ENCODE results near the gene RGS7BP. TPM values are rescaled to one million over a fixed set of nuclear protein-coding genes. Genes with fewer than 3 reads are reported as not detected.

RGS7BP gene
- polyA plus RNA-seq, 2 of the 4 experiments (the other 2 are of a cell fraction): not detected

- Histone ChIP-seq H3K9me3 (no peaks in the 10 kb centered on the region), H3K4me1 (no peaks in the 10 kb centered on the region), H3K4me3 (no peak overlapping the region), H3K27ac (no peak overlapping the region), H3K4me2 (no peak overlapping the region)
- peak; percentile 92 for FAIRE-seq
- CTCF ChIA-PET: interaction anchor here (0.5 to 5.8 kb wide), 27 partner anchors 9 to 847 kb away, joined by 3 to 54 read pairs (median 4); partner anchors contain the start of gene ADAMTS6
- ATAC-seq: peak in 1 of 2 experiments; percentile 40; a peak in 1 of 6 replicates
- peak; percentile 7 to 23 for DNase-seq (ENCODE audit: low read depth in 1 of 2, low spot score in 1 of 2)
- 0% methylated on average over 1 of the region's 1 CpG for WGBS (ENCODE audit: missing lambda C conversion rate)
- POLR2A ChIA-PET: no interaction called here
- TF ChIP-seq MYC (IDR thresholded peaks at IDR 0.05; ENCODE audit: borderline replicate concordance, low read length) (no peak), HOXB13 (CRISPR knock-in tag; IDR thresholded peaks at IDR 0.05; ENCODE audit: low read depth) (no peak), JUNB (IDR thresholded peaks at IDR 0.05) (no peak), RCOR1 (IDR thresholded peaks at IDR 0.05; ENCODE audit: low read depth, low read length) (no peak), CHD2 (IDR thresholded peaks at IDR 0.05; ENCODE audit: low read length, partially characterized antibody) (no peak), RFX5 (IDR thresholded peaks at IDR 0.05) (no peak), KDM5A (IDR thresholded peaks at IDR 0.05) (no peak), TP53 (CRISPR knock-in tag; IDR thresholded peaks at IDR 0.05) (no peak), RNF2 (IDR thresholded peaks at IDR 0.05; ENCODE audit: borderline replicate concordance, low read depth) (no peak), EHF (CRISPR knock-in tag; IDR thresholded peaks at IDR 0.05) (no peak), CHD4 (IDR thresholded peaks at IDR 0.05; ENCODE audit: borderline replicate concordance) (no peak), ZFP36 (IDR thresholded peaks at IDR 0.05; ENCODE audit: borderline replicate concordance, partially characterized antibody) (no peak), ZNF302 (CRISPR knock-in tag; IDR thresholded peaks at IDR 0.05) (no peak), SMC3 (IDR thresholded peaks at IDR 0.05) (peak; percentile 81), HDAC2 (IDR thresholded peaks at IDR 0.05) (no peak), TFCP2L1 (CRISPR knock-in tag; IDR thresholded peaks at IDR 0.05) (no peak), RAD21 (conservative IDR thresholded peaks at IDR 0.05 in 1 of 2, IDR thresholded peaks at IDR 0.05 in 1 of 2) (peak; percentile 84 to 85), ESRRA (IDR thresholded peaks at IDR 0.05; ENCODE audit: borderline replicate concordance, low read length) (no peak), RARB (CRISPR knock-in tag; IDR thresholded peaks at IDR 0.05) (no peak), CTCF (IDR thresholded peaks at IDR 0.05) (peak; percentile 88), NR3C1 (IDR thresholded peaks at IDR 0.05) (no peak), ZC3H11A (IDR thresholded peaks at IDR 0.05) (no peak)
- TF ChIP-seq, protein P1, sequence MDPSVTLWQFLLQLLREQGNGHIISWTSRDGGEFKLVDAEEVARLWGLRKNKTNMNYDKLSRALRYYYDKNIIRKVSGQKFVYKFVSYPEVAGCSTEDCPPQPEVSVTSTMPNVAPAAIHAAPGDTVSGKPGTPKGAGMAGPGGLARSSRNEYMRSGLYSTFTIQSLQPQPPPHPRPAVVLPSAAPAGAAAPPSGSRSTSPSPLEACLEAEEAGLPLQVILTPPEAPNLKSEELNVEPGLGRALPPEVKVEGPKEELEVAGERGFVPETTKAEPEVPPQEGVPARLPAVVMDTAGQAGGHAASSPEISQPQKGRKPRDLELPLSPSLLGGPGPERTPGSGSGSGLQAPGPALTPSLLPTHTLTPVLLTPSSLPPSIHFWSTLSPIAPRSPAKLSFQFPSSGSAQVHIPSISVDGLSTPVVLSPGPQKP (IDR thresholded peaks at IDR 0.05; ENCODE audit: low read depth, low read length): no peak
- TF ChIP-seq, protein P2, sequence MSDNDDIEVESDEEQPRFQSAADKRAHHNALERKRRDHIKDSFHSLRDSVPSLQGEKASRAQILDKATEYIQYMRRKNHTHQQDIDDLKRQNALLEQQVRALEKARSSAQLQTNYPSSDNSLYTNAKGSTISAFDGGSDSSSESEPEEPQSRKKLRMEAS (IDR thresholded peaks at IDR 0.05): no peak
These were observed 129.3 kb downstream of the RGS7BP start for GRCh38 chr5:64634997-64635686.

- ChIA-PET CTCF (interaction anchor here (0.8 to 5.8 kb wide), 2 partner anchors 12 to 146 kb away, joined by 3 to 54 read pairs; no protein-coding TSS in a partner anchor), POLR2A (no interaction called here)
- H3K4me3 ChIP-seq: no peak overlapping the region
- ATAC-seq (no peak), DNase-seq (ENCODE audit: low read depth in 1 of 2, low spot score in 1 of 2) (no peak), FAIRE-seq (no peak)
- 29% methylated on average over 9 of the region's 9 CpGs for WGBS (ENCODE audit: missing lambda C conversion rate)
- no peak overlapping the region for H3K27ac ChIP-seq
- H3K4me2 ChIP-seq: no peak overlapping the region
- no peaks in the 10 kb centered on the region for H3K9me3 ChIP-seq
- H3K4me1 ChIP-seq: no peaks in the 10 kb centered on the region
- no peak for TF ChIP-seq KDM5A (IDR thresholded peaks at IDR 0.05)
- TF ChIP-seq ATOH8 (CRISPR knock-in tag; IDR thresholded peaks at IDR 0.05; ENCODE audit: low read depth): no peak
- TF ChIP-seq POLR2A (IDR thresholded peaks at IDR 0.05; ENCODE audit: low read length): no peak
- no peak for TF ChIP-seq RAD21 (conservative IDR thresholded peaks at IDR 0.05 in 1 of 2, IDR thresholded peaks at IDR 0.05 in 1 of 2)
- no peak for TF ChIP-seq JUNB (IDR thresholded peaks at IDR 0.05)
- TF ChIP-seq RCOR1 (IDR thresholded peaks at IDR 0.05; ENCODE audit: low read depth, low read length): no peak
- no peak for TF ChIP-seq TFCP2L1 (CRISPR knock-in tag; IDR thresholded peaks at IDR 0.05)
- no peak for TF ChIP-seq FOSB (CRISPR knock-in tag; IDR thresholded peaks at IDR 0.05)
- TF ChIP-seq GATA3 (IDR thresholded peaks at IDR 0.05; ENCODE audit: borderline replicate concordance): no peak
- TF ChIP-seq HOXA7 (CRISPR knock-in tag; IDR thresholded peaks at IDR 0.05): no peak
- TF ChIP-seq CBX8 (IDR thresholded peaks at IDR 0.05): no peak
- no peak for TF ChIP-seq ZNF302 (CRISPR knock-in tag; IDR thresholded peaks at IDR 0.05)
- no peak for TF ChIP-seq MYC (IDR thresholded peaks at IDR 0.05; ENCODE audit: borderline replicate concordance, low read length)
- TF ChIP-seq RARB (CRISPR knock-in tag; IDR thresholded peaks at IDR 0.05): no peak
- TF ChIP-seq HOXB13 (CRISPR knock-in tag; IDR thresholded peaks at IDR 0.05; ENCODE audit: low read depth): no peak
- no peak for TF ChIP-seq HDAC2 (IDR thresholded peaks at IDR 0.05)
- TF ChIP-seq, protein P2 (IDR thresholded peaks at IDR 0.05): no peak
These were observed 131.3 kb downstream of the RGS7BP start for GRCh38 chr5:64637144-64637543.
